Measurements from ENCODE around the gene RHOBTB3.

DNA sequence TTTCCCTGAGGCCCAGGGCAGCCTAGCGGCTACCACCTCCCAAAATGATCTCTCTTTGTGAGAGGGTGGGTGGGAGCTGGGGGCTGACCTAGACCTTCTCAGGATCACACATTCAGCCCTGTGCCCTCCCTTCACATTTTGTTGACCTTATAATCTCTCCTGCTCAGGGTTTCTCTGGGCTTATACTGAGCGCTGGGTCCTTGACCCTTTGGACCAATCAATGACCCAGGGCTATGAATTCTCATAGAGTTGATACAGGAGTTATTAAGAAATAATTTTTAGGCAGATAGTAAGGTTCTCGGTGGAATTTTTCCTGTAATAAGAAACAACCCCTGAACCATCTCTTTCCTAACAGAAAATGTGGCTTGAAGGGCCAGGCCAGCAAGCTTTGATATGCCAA is 69.4 kb downstream of the RHOBTB3 start:
- TF ChIP-seq, protein P1, sequence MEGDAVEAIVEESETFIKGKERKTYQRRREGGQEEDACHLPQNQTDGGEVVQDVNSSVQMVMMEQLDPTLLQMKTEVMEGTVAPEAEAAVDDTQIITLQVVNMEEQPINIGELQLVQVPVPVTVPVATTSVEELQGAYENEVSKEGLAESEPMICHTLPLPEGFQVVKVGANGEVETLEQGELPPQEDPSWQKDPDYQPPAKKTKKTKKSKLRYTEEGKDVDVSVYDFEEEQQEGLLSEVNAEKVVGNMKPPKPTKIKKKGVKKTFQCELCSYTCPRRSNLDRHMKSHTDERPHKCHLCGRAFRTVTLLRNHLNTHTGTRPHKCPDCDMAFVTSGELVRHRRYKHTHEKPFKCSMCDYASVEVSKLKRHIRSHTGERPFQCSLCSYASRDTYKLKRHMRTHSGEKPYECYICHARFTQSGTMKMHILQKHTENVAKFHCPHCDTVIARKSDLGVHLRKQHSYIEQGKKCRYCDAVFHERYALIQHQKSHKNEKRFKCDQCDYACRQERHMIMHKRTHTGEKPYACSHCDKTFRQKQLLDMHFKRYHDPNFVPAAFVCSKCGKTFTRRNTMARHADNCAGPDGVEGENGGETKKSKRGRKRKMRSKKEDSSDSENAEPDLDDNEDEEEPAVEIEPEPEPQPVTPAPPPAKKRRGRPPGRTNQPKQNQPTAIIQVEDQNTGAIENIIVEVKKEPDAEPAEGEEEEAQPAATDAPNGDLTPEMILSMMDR (IDR thresholded peaks at IDR 0.05) = no peak
- no peak for TF ChIP-seq POLR2A (IDR thresholded peaks at IDR 0.05)

Measured in uterus (tissue), 2 donors.